WTC11 (cell line): ENCODE measurements around the gene MYPN. TPM values are rescaled to one million over a fixed set of nuclear protein-coding genes. Genes with fewer than 3 reads are reported as not detected.

Experiments
- ATAC-seq: fragments of 200-7000 bp; cut with Tn5 transposase; 2 replicates; pipeline ENCODE4 v1.10.0; 2021; ENCODE audit warnings: mild to moderate bottlenecking, moderate library complexity
- CTCF ChIA-PET: fragments of 300-600 bp; sonication (Branson Sonifier 250); formaldehyde crosslinking; loops from one replicate; lab custom pipeline; 2021; ENCODE audit warnings: antibody characterized with exemption; lab: Charles Lee
- POLR2A ChIA-PET: fragments of 350-600 bp; sonication (Branson Sonifier 250); formaldehyde crosslinking; loops from one replicate; lab custom pipeline; 2021; ENCODE audit warnings: antibody characterized with exemption; lab: Charles Lee
- DNase-seq: peaks from one replicate; pipeline ENCODE4 v3.0.0; 2021; ENCODE audit warnings: low spot score
- H3K27ac Mint-ChIP-seq: 2 replicates; pipeline ENCODE4 v1.8.0; 2021; ENCODE audit warnings: mixed read lengths
- H3K27me3 Mint-ChIP-seq: 2 replicates; pipeline ENCODE4 v1.8.0; 2021; ENCODE audit warnings: low read depth, mild to moderate bottlenecking, moderate library complexity, mixed read lengths
- H3K36me3 Mint-ChIP-seq: 2 replicates; pipeline ENCODE4 v1.8.0; 2021; ENCODE audit warnings: mixed read lengths
- H3K4me1 Mint-ChIP-seq: 2 replicates; pipeline ENCODE4 v1.8.0; 2022; ENCODE audit warnings: mixed read lengths
- H3K4me3 Mint-ChIP-seq: 2 replicates; pipeline ENCODE4 v1.8.0; 2021; ENCODE audit warnings: mild to moderate bottlenecking, moderate library complexity, mixed read lengths
- H3K9me3 Mint-ChIP-seq: 2 replicates; pipeline ENCODE4 v1.8.0; 2021; ENCODE audit warnings: mixed read lengths
- AFF4 ChIP-seq: sonication (generic); formaldehyde crosslinking; IDR thresholded peaks from 2 replicates; pipeline ENCODE4 v1.8.1; 2023; ENCODE audit warnings: mild to moderate bottlenecking, missing genetic modification reagents, borderline replicate concordance
- ATF6 ChIP-seq: sonication (generic); formaldehyde crosslinking; IDR thresholded peaks from 2 replicates; pipeline ENCODE4 v1.8.1; 2023; ENCODE audit warnings: mild to moderate bottlenecking, missing genetic modification reagents
- E2F1 ChIP-seq: sonication (generic); formaldehyde crosslinking; IDR thresholded peaks from 2 replicates; pipeline ENCODE4 v1.8.0; 2022; ENCODE audit warnings: mild to moderate bottlenecking, missing genetic modification reagents
- E2F4 ChIP-seq: sonication (generic); formaldehyde crosslinking; IDR thresholded peaks from 2 replicates; pipeline ENCODE4 v1.8.1; 2022; ENCODE audit warnings: low read depth, mild to moderate bottlenecking, moderate library complexity, missing genetic modification reagents, borderline replicate concordance
- EMX1 ChIP-seq: fragments of 250-450 bp; sonication (Bioruptor Pico); IDR thresholded peaks from 2 replicates; pipeline ENCODE4 v1.8.0; 2021; ENCODE audit warnings: mild to moderate bottlenecking
- FOXJ3 ChIP-seq: sonication (generic); formaldehyde crosslinking; IDR thresholded peaks from 2 replicates; pipeline ENCODE4 v1.9.0; 2021; ENCODE audit warnings: missing genetic modification reagents, mild to moderate bottlenecking, borderline replicate concordance
- FOXP1 ChIP-seq: sonication (generic); formaldehyde crosslinking; IDR thresholded peaks from 2 replicates; pipeline ENCODE4 v1.8.0; 2022; ENCODE audit warnings: missing genetic modification reagents, mild to moderate bottlenecking, moderate library complexity, borderline replicate concordance
- FOXP4 ChIP-seq: sonication (generic); formaldehyde crosslinking; IDR thresholded peaks from 2 replicates; pipeline ENCODE4 v1.8.0; 2022; ENCODE audit warnings: mild to moderate bottlenecking, missing genetic modification reagents
- HMGXB4 ChIP-seq: sonication (generic); formaldehyde crosslinking; IDR thresholded peaks from 2 replicates; pipeline ENCODE4 v1.8.1; 2023; ENCODE audit warnings: mild to moderate bottlenecking, moderate library complexity, missing genetic modification reagents
- MAX ChIP-seq: sonication (generic); formaldehyde crosslinking; IDR thresholded peaks from 2 replicates; pipeline ENCODE4 v1.8.0; 2022; ENCODE audit warnings: mild to moderate bottlenecking, missing genetic modification reagents
- NFYB ChIP-seq: sonication (generic); formaldehyde crosslinking; conservative IDR thresholded peaks from 2 replicates; pipeline ENCODE4 v1.8.0; 2022; ENCODE audit warnings: low read depth, missing genetic modification reagents
- NR3C1 ChIP-seq: sonication (generic); formaldehyde crosslinking; conservative IDR thresholded peaks from 2 replicates; pipeline ENCODE4 v1.8.1; 2023; ENCODE audit warnings: low read depth, mild to moderate bottlenecking, missing genetic modification reagents
- RELA ChIP-seq: sonication (generic); formaldehyde crosslinking; IDR thresholded peaks from 2 replicates; pipeline ENCODE4 v1.8.1; 2022; ENCODE audit warnings: missing genetic modification reagents, mild to moderate bottlenecking, borderline replicate concordance
- TCF7 ChIP-seq: sonication (generic); formaldehyde crosslinking; IDR thresholded peaks from 2 replicates; pipeline ENCODE4 v1.8.0; 2022; ENCODE audit warnings: mild to moderate bottlenecking, low read depth, missing genetic modification reagents, moderate library complexity
- TEAD4 ChIP-seq: sonication (generic); formaldehyde crosslinking; IDR thresholded peaks from 2 replicates; pipeline ENCODE4 v1.8.0; 2022; ENCODE audit warnings: mild to moderate bottlenecking, missing genetic modification reagents
- ZNF263 ChIP-seq: sonication (generic); formaldehyde crosslinking; IDR thresholded peaks from 2 replicates; pipeline ENCODE4 v1.8.1; 2022; ENCODE audit warnings: low read depth, mild to moderate bottlenecking, moderate library complexity, missing genetic modification reagents
- ZNF425 ChIP-seq: fragments of 250-450 bp; sonication (Bioruptor Pico); conservative IDR thresholded peaks from 2 replicates; pipeline ENCODE4 v1.9.0; 2021; ENCODE audit warnings: mild to moderate bottlenecking
- total RNA-seq: library from RNA; stranded (reverse); gene quantifications from 3 replicates; pipeline ENCODE4 v1.2.3, GENCODE V29; 2021

The MYPN gene
- total RNA-seq, 1 experiment from 2014 or later = not detected

- no peak for TF ChIP-seq E2F4 (CRISPR knock-in tag)
- no peak for TF ChIP-seq NR3C1 (CRISPR knock-in tag)
- no peak for TF ChIP-seq FOXP4 (CRISPR knock-in tag)
- TF ChIP-seq FOXP1 (CRISPR knock-in tag) = no peak
- TF ChIP-seq ZNF263 (CRISPR knock-in tag) = no peak
- TF ChIP-seq, all 79 proteins: peak for 0
Observed at GRCh38 chr10:68238371-68238770, 129.1 kb downstream of the MYPN start (continued).

GRCh38 chr10:68239069-68239468, 129.8 kb downstream of the MYPN start:
- H3K27me3 Mint-ChIP-seq = peaks cover 22% of the 10 kb centered on the region
- H3K36me3 Mint-ChIP-seq = no peaks in the 10 kb centered on the region
- no peak overlapping the region for H3K4me3 Mint-ChIP-seq
- no peaks in the 10 kb centered on the region for H3K4me1 Mint-ChIP-seq
- CTCF ChIA-PET = interaction anchor here (0.7 kb wide), 1 partner anchor 800 kb away, joined by 8 read pairs; no protein-coding TSS in a partner anchor
- DNase-seq = no peak
- no peak for ATAC-seq
- no peak for TF ChIP-seq HMGXB4 (CRISPR knock-in tag)
- no peak for TF ChIP-seq ATF6 (CRISPR knock-in tag)
- no peak for TF ChIP-seq RELA (CRISPR knock-in tag)
- no peak for TF ChIP-seq EMX1 (CRISPR knock-in tag)
- TF ChIP-seq, all 79 proteins: peak for 0
- Mint-ChIP-seq H3K27ac (no peak overlapping the region), H3K9me3 (no peaks in the 10 kb centered on the region)
- POLR2A ChIA-PET = no interaction called here

- POLR2A ChIA-PET = no interaction called here
- ATAC-seq = no peak
- CTCF ChIA-PET = interaction anchor here (1.2 to 1.7 kb wide), 2 partner anchors 8 to 27 kb away, joined by 4 read pairs; partner anchors contain the start of gene ATOH7
- TF ChIP-seq NR3C1 (CRISPR knock-in tag) (no peak), TEAD4 (CRISPR knock-in tag) (no peak), MAX (CRISPR knock-in tag) (no peak), FOXJ3 (CRISPR knock-in tag) (no peak), AFF4 (CRISPR knock-in tag) (no peak), NFYB (CRISPR knock-in tag) (no peak), ZNF425 (no peak), E2F1 (CRISPR knock-in tag) (no peak), TCF7 (CRISPR knock-in tag) (no peak)
Observed at GRCh38 chr10:68239596-68240150, 130.4 kb downstream of the MYPN start.

More at GRCh38 chr10:68239596-68240150, 130.4 kb downstream of the MYPN start:
- Mint-ChIP-seq H3K36me3 (no peaks in the 10 kb centered on the region), H3K27me3 (peaks cover 25% of the 10 kb centered on the region), H3K4me3 (no peak overlapping the region), H3K4me1 (no peaks in the 10 kb centered on the region), H3K9me3 (no peaks in the 10 kb centered on the region), H3K27ac (no peak overlapping the region)
- no peak for DNase-seq
